ENCODE results near the gene RPS14. TPM values are rescaled to one million over a fixed set of nuclear protein-coding genes. Genes with fewer than 3 reads are reported as not detected.
"Not testable (repeated sequence)": the region's sequence is repeated elsewhere in the genome, so short reads cannot be mapped to it uniquely, and the experiment has no call there.

Gene RPS14
- total RNA-seq, 1 donor from 2014 or later = 1,375 TPM

- DNase-seq (ENCODE audit: extremely low read depth, low read depth, low spot score) = no peak
These were observed 32.5 kb upstream of the RPS14 start for GRCh38 chr5:150481972-150482406.

- no peak for DNase-seq (ENCODE audit: extremely low read depth, low read depth, low spot score)
These were observed 32.1 kb upstream of the RPS14 start for GRCh38 chr5:150481708-150481965.

- no peak for DNase-seq (ENCODE audit: extremely low read depth, low read depth, low spot score)
These were observed 29.9 kb upstream of the RPS14 start for GRCh38 chr5:150479416-150479815.

GRCh38 chr5:150476568-150476967, 27.0 kb upstream of the RPS14 start:
- DNase-seq (ENCODE audit: extremely low read depth, low read depth, low spot score) = not testable (repeated sequence)

- DNase-seq (ENCODE audit: extremely low read depth, low read depth, low spot score) = no peak
These were observed 24.3 kb upstream of the RPS14 start for GRCh38 chr5:150473673-150474358.

GRCh38 chr5:150469718-150470469, 20.4 kb upstream of the RPS14 start:
- peak; percentile 67 for DNase-seq (ENCODE audit: extremely low read depth, low read depth, low spot score)

- DNase-seq (ENCODE audit: extremely low read depth, low read depth, low spot score) = no peak
These were observed 18.7 kb upstream of the RPS14 start for GRCh38 chr5:150468206-150468605.

GRCh38 chr5:150465927-150466326, 16.4 kb upstream of the RPS14 start:
- DNase-seq (ENCODE audit: extremely low read depth, low read depth, low spot score) = no peak

GRCh38 chr5:150464554-150465012, 15.0 kb upstream of the RPS14 start:
- DNase-seq (ENCODE audit: extremely low read depth, low read depth, low spot score) = no peak

- DNase-seq (ENCODE audit: extremely low read depth, low read depth, low spot score) = no peak
These were observed 11.7 kb upstream of the RPS14 start for GRCh38 chr5:150461231-150461630.

- DNase-seq (ENCODE audit: extremely low read depth, low read depth, low spot score) = no peak
These were observed 11.2 kb upstream of the RPS14 start for GRCh38 chr5:150460781-150461180.

GRCh38 chr5:150458802-150459557, 9.4 kb upstream of the RPS14 start:
- DNase-seq (ENCODE audit: extremely low read depth, low read depth, low spot score) = no peak

GRCh38 chr5:150457562-150458240, 8.2 kb upstream of the RPS14 start:
- no peak for DNase-seq (ENCODE audit: extremely low read depth, low read depth, low spot score)

- DNase-seq (ENCODE audit: extremely low read depth, low read depth, low spot score) = no peak
These were observed 7.6 kb upstream of the RPS14 start for GRCh38 chr5:150457121-150457520.

- no peak for DNase-seq (ENCODE audit: extremely low read depth, low read depth, low spot score)
These were observed 5.1 kb upstream of the RPS14 start for GRCh38 chr5:150454492-150455229.

- not testable (repeated sequence) for DNase-seq (ENCODE audit: extremely low read depth, low read depth, low spot score)
These were observed 4.5 kb upstream of the RPS14 start for GRCh38 chr5:150454027-150454426.

- DNase-seq (ENCODE audit: extremely low read depth, low read depth, low spot score) = no peak
These were observed 3.4 kb upstream of the RPS14 start for GRCh38 chr5:150452914-150453313.

GRCh38 chr5:150451594-150451993, 2.1 kb upstream of the RPS14 start:
- DNase-seq (ENCODE audit: extremely low read depth, low read depth, low spot score) = no peak

GRCh38 chr5:150448952-150449516, 505 bp downstream of the RPS14 start:
- DNase-seq (ENCODE audit: extremely low read depth, low read depth, low spot score) = no peak

- no peak for DNase-seq (ENCODE audit: extremely low read depth, low read depth, low spot score)
These were observed 1.2 kb downstream of the RPS14 start for GRCh38 chr5:150448334-150448733.
